Activated CD4-positive, alpha-beta memory T cell treated with anti-CD3 and anti-CD28 coated beads, Interleukin-2, amount 10 ng/mL, durations not matched to agents 7 days and 5 days (primary cell): ENCODE data around the gene CDCP1. TPM values are rescaled to one million over a fixed set of nuclear protein-coding genes. Genes with fewer than 3 reads are reported as not detected.

ENCODE experiments used
- CTCF ChIA-PET: fragments of 350-600 bp; sonication (Branson Sonifier 250); formaldehyde crosslinking; loops from one replicate; lab custom pipeline; 2021; ENCODE audit warnings: antibody characterized with exemption, inconsistent platforms; lab: Charles Lee
- POLR2A ChIA-PET: fragments of 350-600 bp; sonication (Branson Sonifier 250); formaldehyde crosslinking; loops from one replicate; lab custom pipeline; 2021; ENCODE audit warnings: antibody characterized with exemption; lab: Charles Lee
- DNase-seq: peaks from one replicate; pipeline ENCODE4 v3.0.0-alpha.2; 2020
- H3K27ac Mint-ChIP-seq: one replicate; pipeline ENCODE4 v1.8.0; 2021; ENCODE audit warnings: mild to moderate bottlenecking, mixed read lengths
- H3K27me3 Mint-ChIP-seq: one replicate; pipeline ENCODE4 v1.8.0; 2021; ENCODE audit warnings: mixed read lengths
- H3K36me3 Mint-ChIP-seq: one replicate; pipeline ENCODE4 v1.8.0; 2021; ENCODE audit warnings: low read depth, mixed read lengths
- H3K4me1 Mint-ChIP-seq: one replicate; pipeline ENCODE4 v1.8.0; 2021; ENCODE audit warnings: mixed read lengths
- H3K4me3 Mint-ChIP-seq: one replicate; pipeline ENCODE4 v1.8.0; 2021; ENCODE audit warnings: mild to moderate bottlenecking, mixed read lengths
- H3K9me3 Mint-ChIP-seq: one replicate; pipeline ENCODE4 v1.8.0; 2021; ENCODE audit warnings: mixed read lengths
- total RNA-seq, 2 experiments: library from RNA; stranded (reverse); gene quantifications; one replicate each; pipeline ENCODE4 v1.2.3, GENCODE V29; 2021

Gene CDCP1
- total RNA-seq, 2 experiments from 2014 or later = 1.9 to 2.2 TPM

DNA sequence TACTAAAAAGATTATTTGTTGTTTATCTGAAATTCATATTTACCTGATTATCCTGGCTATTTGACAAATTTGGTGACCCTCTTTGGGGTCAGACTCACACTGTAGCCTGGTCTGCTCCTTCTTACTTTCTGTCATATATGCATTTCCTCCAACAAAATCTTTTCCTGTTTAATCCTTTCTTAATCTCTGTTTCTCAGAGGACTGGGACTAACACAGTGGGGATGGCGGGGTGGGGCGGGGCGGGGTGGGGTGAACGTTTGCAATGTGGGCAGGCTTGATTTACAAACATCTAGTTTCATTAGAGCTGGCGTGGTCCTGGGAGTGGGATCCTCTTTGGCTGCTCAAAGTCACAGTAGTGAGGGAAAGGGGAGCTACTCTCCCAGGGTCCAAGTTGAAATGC is 35.3 kb upstream of the CDCP1 start:
- Mint-ChIP-seq H3K27ac (no peak overlapping the region), H3K4me1 (peaks cover 9% of the 10 kb centered on the region), H3K36me3 (no peaks in the 10 kb centered on the region), H3K9me3 (no peaks in the 10 kb centered on the region), H3K4me3 (no peak overlapping the region), H3K27me3 (peaks cover 31% of the 10 kb centered on the region)
- POLR2A ChIA-PET = no interaction called here
- CTCF ChIA-PET = no interaction called here
- DNase-seq = no peak

DNA sequence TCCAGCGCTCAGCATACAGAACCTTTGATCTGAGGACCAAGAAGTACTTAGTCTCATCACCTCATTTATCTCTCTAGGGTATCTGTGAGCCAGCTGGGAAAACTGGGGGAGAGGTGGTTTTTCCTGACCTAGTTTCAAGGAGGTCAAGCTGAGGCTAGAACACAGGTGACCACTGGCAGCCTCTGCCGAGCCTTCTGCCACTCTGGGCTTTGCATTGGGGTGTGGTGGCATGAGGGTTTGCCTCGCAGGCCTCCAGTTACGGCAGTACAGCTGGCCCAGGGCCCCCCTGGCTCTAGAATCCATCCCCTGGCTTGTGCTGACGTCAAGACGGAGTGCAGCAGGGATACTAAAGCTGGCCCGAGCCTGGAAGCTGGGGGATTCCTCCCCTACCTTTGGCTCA is 34.7 kb upstream of the CDCP1 start:
- CTCF ChIA-PET = no interaction called here
- no peaks in the 10 kb centered on the region for H3K36me3 Mint-ChIP-seq
- no peak for DNase-seq
- peaks cover 7% of the 10 kb centered on the region for H3K4me1 Mint-ChIP-seq
- H3K9me3 Mint-ChIP-seq = no peaks in the 10 kb centered on the region
- POLR2A ChIA-PET = no interaction called here
- peaks cover 29% of the 10 kb centered on the region for H3K27me3 Mint-ChIP-seq
- no peak overlapping the region for H3K27ac Mint-ChIP-seq
- no peak overlapping the region for H3K4me3 Mint-ChIP-seq

DNA sequence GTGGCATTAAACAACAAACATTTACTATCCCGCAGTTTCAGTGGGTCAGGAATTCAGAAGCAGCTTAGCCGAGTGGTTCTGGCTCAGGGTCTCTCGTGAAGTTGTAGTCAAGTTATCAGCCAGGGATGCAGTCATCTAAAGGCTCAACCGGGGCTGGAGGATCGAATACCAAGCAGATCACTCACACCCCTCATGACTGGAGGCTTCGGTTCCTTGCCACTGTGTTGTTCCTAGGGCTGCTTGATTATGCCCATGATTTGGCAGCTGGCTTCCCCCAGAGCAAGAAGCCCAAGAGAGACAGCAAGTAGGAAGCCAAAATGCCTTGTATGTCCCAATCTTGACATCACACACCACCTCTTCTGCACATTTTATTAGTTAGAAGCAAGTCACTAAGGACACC is 33.9 kb upstream of the CDCP1 start:
- no peaks in the 10 kb centered on the region for H3K9me3 Mint-ChIP-seq
- peaks cover 5% of the 10 kb centered on the region for H3K4me1 Mint-ChIP-seq
- H3K4me3 Mint-ChIP-seq = no peak overlapping the region
- no peaks in the 10 kb centered on the region for H3K36me3 Mint-ChIP-seq
- H3K27me3 Mint-ChIP-seq = peaks cover 23% of the 10 kb centered on the region
- no peak for DNase-seq
- ChIA-PET CTCF (no interaction called here), POLR2A (no interaction called here)
- no peak overlapping the region for H3K27ac Mint-ChIP-seq

DNA sequence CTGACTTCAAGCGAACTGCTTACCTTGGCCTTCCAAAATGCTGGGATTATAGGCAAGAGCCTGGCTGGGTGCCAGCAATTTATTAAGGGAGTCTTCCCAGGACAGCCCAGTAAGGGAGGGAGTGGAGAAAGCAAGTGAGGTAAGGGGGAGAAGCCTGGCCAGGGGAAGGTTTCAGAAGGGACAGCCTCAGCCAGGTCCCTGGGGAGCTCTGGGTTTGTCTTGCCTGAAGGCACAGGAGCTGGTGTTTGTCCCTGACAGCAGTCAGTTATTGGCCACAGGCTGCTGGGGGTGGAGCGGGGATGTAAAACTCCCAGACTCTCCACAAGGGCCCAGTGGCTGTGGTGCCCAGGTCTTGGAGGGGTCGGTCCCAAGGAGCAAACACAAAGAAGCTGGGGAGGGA is 33.0 kb upstream of the CDCP1 start:
- Mint-ChIP-seq H3K27me3 (peaks cover 22% of the 10 kb centered on the region), H3K9me3 (no peaks in the 10 kb centered on the region), H3K36me3 (no peaks in the 10 kb centered on the region), H3K27ac (no peak overlapping the region), H3K4me3 (no peak overlapping the region), H3K4me1 (peaks cover 5% of the 10 kb centered on the region)
- ChIA-PET POLR2A (no interaction called here), CTCF (no interaction called here)
- no peak for DNase-seq

DNA sequence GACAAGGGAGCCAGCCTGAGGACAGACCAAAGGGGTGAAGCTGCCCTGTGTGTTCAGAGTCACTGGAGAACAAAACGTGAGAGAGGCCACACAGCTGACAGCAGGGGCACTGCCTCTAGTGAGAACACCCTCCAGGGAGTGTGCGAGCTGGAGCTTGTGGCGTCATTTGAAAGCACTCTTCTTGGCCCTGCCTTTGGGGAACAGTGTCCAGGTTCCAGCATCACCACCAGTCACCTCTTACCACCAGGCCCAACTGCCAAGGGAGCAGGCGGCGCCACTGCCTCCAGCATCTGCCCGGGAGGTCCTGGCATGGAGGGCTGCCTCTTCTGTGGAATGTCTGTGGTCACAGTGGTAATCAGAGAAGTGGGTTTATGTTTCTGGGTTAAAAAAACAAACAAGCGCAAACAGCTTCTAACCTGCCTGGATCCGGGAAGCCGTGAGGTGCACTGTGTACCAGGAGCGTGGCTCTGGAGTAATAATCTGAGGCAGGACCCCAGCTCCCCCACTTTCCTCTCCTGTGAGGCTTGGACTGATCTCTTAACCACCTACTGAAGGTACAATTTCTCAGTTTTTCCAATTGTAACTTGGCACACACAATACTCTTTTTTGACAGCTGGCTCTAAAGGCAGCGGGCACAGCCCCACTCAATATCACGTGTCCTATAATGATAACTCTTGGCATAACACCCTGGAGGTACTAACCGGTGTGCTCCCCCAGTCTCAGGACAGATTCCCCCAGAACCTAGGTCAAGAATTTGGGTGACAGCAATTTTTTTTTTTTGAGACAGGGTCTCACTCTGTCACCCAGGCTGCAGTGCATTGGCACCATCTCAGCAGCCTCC is 32.2 kb upstream of the CDCP1 start:
- peaks cover 5% of the 10 kb centered on the region for H3K4me1 Mint-ChIP-seq
- POLR2A ChIA-PET = no interaction called here
- DNase-seq = no peak
- peaks cover 21% of the 10 kb centered on the region for H3K27me3 Mint-ChIP-seq
- CTCF ChIA-PET = no interaction called here
- no peaks in the 10 kb centered on the region for H3K36me3 Mint-ChIP-seq
- no peak overlapping the region for H3K27ac Mint-ChIP-seq
- H3K4me3 Mint-ChIP-seq = no peak overlapping the region
- H3K9me3 Mint-ChIP-seq = no peaks in the 10 kb centered on the region

DNA sequence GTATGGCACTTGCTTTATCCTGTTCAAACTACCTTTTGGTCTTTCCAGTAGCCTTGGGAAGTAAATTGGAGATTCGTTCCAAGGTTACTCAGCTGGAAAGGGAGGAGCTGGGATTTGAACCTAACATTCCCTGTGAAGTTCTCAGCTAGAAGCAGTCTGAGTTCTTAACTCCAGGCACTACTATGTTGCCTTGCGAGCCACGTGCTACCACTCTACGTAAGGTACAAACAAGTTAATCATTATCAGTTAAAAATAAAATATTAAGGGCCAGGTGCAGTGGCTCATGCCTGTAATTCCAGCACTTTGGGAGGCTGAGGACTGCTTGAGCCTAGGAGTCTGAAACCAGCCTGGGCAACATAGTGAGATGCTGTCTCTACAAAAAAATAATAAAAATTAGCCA is 30.7 kb upstream of the CDCP1 start:
- H3K27ac Mint-ChIP-seq = no peak overlapping the region

DNA sequence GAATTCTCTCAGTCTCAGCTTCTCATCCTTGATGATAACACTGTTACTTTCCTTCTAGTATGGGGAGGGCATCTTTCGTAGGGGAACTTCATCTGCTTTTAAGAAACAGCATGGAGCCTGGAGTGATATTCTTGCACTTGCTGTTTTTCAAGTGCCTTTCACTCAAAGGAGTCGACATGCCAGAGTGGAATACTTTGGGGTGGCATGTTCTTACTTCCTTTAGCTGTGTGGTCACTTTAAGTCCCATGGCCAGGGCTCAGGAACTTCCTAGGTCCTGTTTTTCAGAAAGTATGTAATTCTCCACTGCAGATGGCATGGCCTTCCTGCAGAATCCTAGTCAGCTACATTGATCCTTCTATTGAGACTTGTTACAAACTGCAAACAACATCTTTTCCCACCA is 28.1 kb upstream of the CDCP1 start:
- H3K36me3 Mint-ChIP-seq = no peaks in the 10 kb centered on the region
- H3K4me1 Mint-ChIP-seq = peaks cover 16% of the 10 kb centered on the region
- no peaks in the 10 kb centered on the region for H3K9me3 Mint-ChIP-seq
- POLR2A ChIA-PET = no interaction called here
- CTCF ChIA-PET = interaction anchor here (0.8 kb wide), 1 partner anchor 36 kb away, joined by 3 read pairs; no protein-coding TSS in a partner anchor
- peaks cover 6% of the 10 kb centered on the region for H3K27me3 Mint-ChIP-seq
- no peak for DNase-seq
- no peak overlapping the region for H3K27ac Mint-ChIP-seq
- H3K4me3 Mint-ChIP-seq = no peak overlapping the region

More for the DNA sequence above, 30.7 kb upstream of the CDCP1 start:
- ChIA-PET CTCF (interaction anchor here (1.1 kb wide), 1 partner anchor 84 kb away, joined by 3 read pairs; no protein-coding TSS in a partner anchor), POLR2A (no interaction called here)
- Mint-ChIP-seq H3K9me3 (no peaks in the 10 kb centered on the region), H3K4me3 (no peak overlapping the region), H3K4me1 (no peaks in the 10 kb centered on the region), H3K27me3 (peaks cover 21% of the 10 kb centered on the region), H3K36me3 (no peaks in the 10 kb centered on the region)
- no peak for DNase-seq

DNA sequence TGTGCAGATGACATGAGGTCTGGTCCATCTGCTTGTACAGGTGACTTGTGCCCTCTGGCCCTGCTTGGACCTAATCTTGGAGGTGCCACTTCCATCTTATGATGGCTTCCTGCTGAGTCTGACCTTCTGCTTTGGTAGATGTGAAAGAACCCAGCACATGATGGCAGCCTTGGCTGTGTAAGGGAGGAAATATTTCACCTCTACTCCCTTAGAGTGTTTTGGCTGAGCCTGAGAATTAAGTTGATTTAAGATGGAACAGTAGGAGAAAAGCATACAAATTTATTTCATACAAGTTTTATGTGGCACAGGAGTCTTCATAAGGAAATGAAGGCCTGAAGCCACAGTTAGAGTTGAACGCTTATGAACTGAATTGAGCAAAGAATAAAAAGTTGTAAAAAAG is 27.6 kb upstream of the CDCP1 start:
- Mint-ChIP-seq H3K27ac (no peak overlapping the region), H3K4me1 (peaks cover 17% of the 10 kb centered on the region), H3K36me3 (no peaks in the 10 kb centered on the region), H3K9me3 (no peaks in the 10 kb centered on the region), H3K4me3 (no peak overlapping the region), H3K27me3 (peaks cover 5% of the 10 kb centered on the region)
- no peak for DNase-seq
- CTCF ChIA-PET = interaction anchor here (0.8 kb wide), 1 partner anchor 37 kb away, joined by 3 read pairs; no protein-coding TSS in a partner anchor
- POLR2A ChIA-PET = no interaction called here

DNA sequence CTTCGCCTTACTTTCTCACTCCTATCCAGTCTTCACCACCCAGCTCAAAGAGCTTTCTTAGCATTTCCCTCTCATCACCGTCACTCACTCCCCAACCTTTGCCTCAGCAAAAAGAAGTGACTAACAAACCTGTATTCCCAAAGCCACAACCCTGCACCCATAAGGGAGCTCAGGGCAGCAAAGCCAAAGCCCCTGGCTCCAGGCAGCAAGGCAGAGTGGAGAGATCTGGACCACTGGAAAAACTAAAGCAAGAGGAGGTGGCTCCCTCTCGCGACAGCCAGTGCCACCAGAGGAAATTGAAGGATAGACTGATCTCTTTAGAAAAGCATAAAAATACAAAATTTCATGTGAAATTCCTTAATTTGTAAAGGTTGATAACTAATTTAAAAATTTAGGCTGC is 25.1 kb upstream of the CDCP1 start:
- ChIA-PET CTCF (no interaction called here), POLR2A (no interaction called here)
- H3K4me1 Mint-ChIP-seq = peaks cover 40% of the 10 kb centered on the region
- no peak for DNase-seq
- H3K36me3 Mint-ChIP-seq = peaks cover 4% of the 10 kb centered on the region
- no peak overlapping the region for H3K4me3 Mint-ChIP-seq
- no peak overlapping the region for H3K27ac Mint-ChIP-seq
- no peaks in the 10 kb centered on the region for H3K27me3 Mint-ChIP-seq
- H3K9me3 Mint-ChIP-seq = peaks cover 1% of the 10 kb centered on the region

DNA sequence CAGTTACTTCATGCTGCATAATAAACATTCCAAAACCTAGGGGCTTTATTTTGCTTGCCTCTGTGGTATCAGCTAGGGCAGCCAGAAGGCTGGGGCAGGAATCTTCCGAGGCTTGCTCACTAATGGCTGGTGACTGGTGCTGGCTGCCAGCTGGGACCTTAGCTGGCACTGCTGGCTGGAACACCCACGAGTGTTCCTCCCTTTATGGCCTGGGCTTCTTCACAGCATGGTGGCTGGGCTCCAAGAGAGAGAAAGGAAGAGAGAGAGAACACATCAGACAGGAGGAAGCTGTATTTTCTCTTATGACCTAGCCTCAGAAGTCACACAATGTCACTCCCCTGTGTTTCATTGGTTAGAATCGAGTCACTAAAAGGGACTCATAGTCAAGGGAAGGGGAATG is 23.9 kb upstream of the CDCP1 start:
- Mint-ChIP-seq H3K27me3 (no peaks in the 10 kb centered on the region), H3K27ac (no peak overlapping the region), H3K9me3 (peaks cover 2% of the 10 kb centered on the region), H3K36me3 (peaks cover 9% of the 10 kb centered on the region), H3K4me1 (peaks cover 48% of the 10 kb centered on the region), H3K4me3 (no peak overlapping the region)
- ChIA-PET CTCF (interaction anchor here (0.7 to 1.3 kb wide), 2 partner anchors 21 to 165 kb away, joined by 3 read pairs; no protein-coding TSS in a partner anchor), POLR2A (interaction anchor here (1.1 kb wide), 1 partner anchor 52 kb away, joined by 3 read pairs; no protein-coding TSS in a partner anchor)
- no peak for DNase-seq

DNA sequence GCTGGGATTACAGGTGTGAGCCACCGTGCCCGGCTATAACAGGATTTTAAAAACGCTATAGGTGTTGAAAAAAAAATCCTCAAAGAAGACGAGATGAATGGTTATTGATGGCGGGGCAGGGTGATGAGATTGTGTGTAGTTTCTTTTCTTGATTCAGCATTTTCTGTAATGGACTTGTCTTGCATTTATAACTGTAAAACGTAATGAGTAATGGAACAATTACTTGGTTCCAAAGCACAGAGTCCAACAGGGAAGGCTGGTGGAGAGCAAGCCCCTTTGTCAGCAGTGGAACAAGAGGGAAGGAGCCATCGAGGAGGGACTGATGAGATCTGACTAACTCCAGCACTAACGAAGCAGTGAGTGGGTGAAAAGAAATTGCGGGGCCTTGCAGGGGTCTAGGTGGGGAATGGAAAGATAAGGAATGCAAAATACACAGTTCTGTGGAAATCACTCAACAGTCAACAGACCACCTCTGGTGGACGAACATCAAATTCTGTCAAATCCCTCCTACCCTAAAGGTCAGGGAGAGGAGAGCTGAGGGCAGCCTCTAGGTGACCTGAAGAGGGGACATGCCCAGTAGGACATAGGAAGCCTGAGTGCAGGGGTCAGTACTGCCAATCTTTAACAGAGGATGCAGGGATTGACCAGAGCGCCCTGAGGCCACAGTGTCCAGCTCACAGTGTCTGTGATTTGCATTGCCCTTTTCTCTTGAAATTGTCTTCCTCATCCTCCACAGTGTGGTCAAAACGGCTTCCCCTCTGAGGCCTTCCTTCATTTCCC is 23.1 kb upstream of the CDCP1 start:
- peaks cover 48% of the 10 kb centered on the region for H3K4me1 Mint-ChIP-seq
- H3K27ac Mint-ChIP-seq = no peak overlapping the region
- no peak overlapping the region for H3K4me3 Mint-ChIP-seq
- ChIA-PET CTCF (interaction anchor here (0.7 to 1.3 kb wide), 2 partner anchors 20 to 164 kb away, joined by 3 read pairs; no protein-coding TSS in a partner anchor), POLR2A (no interaction called here)
- H3K9me3 Mint-ChIP-seq = peaks cover 2% of the 10 kb centered on the region
- H3K36me3 Mint-ChIP-seq = peaks cover 9% of the 10 kb centered on the region
- no peak for DNase-seq
- H3K27me3 Mint-ChIP-seq = no peaks in the 10 kb centered on the region

DNA sequence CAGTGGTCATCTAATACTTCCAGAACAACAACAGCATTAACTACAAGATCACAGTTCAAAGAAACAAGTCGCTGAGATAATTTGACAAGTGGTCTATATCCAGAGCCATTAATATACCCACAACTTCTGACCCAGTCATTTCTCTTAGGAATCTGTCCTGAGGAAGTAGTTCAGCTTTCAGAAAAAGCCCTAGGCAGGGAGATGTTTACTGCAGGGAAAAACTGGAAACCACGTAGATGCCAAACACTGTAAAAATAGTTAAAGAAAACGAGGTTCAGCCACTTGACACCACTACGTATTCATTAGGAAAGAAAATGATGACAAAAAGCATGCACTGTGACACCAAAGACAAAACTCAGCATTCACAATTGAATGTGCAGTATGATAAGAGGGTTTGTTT is 22.3 kb upstream of the CDCP1 start:
- Mint-ChIP-seq H3K36me3 (peaks cover 9% of the 10 kb centered on the region), H3K27ac (no peak overlapping the region), H3K4me3 (no peak overlapping the region), H3K27me3 (peaks cover 3% of the 10 kb centered on the region), H3K9me3 (peaks cover 2% of the 10 kb centered on the region), H3K4me1 (peaks cover 48% of the 10 kb centered on the region)
- ChIA-PET CTCF (interaction anchor here (0.5 to 2.3 kb wide), 3 partner anchors 42 to 127 kb away, joined by 3 to 12 read pairs (median 10); no protein-coding TSS in a partner anchor), POLR2A (no interaction called here)
- DNase-seq = no peak
